ENCODE results near the gene GSG1L. TPM values are rescaled to one million over a fixed set of nuclear protein-coding genes. Genes with fewer than 3 reads are reported as not detected.

GSG1L gene
- total RNA-seq, 1 donor from 2014 or later = not detected

- no peak for DNase-seq (ENCODE audit: low read depth)
- TF ChIP-seq, protein P1, sequence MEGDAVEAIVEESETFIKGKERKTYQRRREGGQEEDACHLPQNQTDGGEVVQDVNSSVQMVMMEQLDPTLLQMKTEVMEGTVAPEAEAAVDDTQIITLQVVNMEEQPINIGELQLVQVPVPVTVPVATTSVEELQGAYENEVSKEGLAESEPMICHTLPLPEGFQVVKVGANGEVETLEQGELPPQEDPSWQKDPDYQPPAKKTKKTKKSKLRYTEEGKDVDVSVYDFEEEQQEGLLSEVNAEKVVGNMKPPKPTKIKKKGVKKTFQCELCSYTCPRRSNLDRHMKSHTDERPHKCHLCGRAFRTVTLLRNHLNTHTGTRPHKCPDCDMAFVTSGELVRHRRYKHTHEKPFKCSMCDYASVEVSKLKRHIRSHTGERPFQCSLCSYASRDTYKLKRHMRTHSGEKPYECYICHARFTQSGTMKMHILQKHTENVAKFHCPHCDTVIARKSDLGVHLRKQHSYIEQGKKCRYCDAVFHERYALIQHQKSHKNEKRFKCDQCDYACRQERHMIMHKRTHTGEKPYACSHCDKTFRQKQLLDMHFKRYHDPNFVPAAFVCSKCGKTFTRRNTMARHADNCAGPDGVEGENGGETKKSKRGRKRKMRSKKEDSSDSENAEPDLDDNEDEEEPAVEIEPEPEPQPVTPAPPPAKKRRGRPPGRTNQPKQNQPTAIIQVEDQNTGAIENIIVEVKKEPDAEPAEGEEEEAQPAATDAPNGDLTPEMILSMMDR (conservative IDR thresholded peaks at IDR 0.05; ENCODE audit: low read depth, low read length) = peak; percentile 51
- H3K4me3 ChIP-seq (ENCODE audit: low read depth, low read length) = no peak overlapping the region
These were observed 196.1 kb downstream of the GSG1L start for GRCh38 chr16:27867122-27868110.

- no peak for DNase-seq (ENCODE audit: low read depth)
- TF ChIP-seq, protein P1 (conservative IDR thresholded peaks at IDR 0.05; ENCODE audit: low read depth, low read length) = no peak
- H3K4me3 ChIP-seq (ENCODE audit: low read depth, low read length) = no peak overlapping the region
These were observed 200.1 kb downstream of the GSG1L start for GRCh38 chr16:27863377-27863776.

GRCh38 chr16:27862953-27863352, 200.6 kb downstream of the GSG1L start:
- TF ChIP-seq, protein P1 (conservative IDR thresholded peaks at IDR 0.05; ENCODE audit: low read depth, low read length) = no peak
- no peak for DNase-seq (ENCODE audit: low read depth)
- no peak overlapping the region for H3K4me3 ChIP-seq (ENCODE audit: low read depth, low read length)

DNA sequence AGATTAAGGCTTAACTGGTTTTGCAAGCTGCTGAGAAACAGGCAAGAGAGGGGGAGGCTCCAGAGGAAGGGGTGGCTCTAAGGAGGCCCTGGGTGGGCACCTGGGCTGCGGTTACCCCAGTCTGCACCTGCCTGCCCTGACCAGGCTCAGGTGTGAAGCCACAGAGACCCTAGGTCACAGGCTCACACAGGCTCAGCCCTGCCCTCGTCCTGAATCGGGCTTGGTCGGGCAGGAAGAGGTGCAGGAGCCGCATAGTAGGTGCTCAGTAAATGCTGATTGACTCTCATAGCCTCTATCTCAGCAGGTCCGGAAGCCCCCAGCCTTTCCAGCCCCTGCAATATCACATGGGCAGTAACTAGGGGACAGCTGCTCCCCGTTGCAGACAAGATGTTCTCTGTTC, 203.4 kb downstream of the GSG1L start:
- TF ChIP-seq, protein P1 (conservative IDR thresholded peaks at IDR 0.05; ENCODE audit: low read depth, low read length) = no peak
- no peak overlapping the region for H3K4me3 ChIP-seq (ENCODE audit: low read depth, low read length)
- DNase-seq (ENCODE audit: low read depth) = no peak

DNA sequence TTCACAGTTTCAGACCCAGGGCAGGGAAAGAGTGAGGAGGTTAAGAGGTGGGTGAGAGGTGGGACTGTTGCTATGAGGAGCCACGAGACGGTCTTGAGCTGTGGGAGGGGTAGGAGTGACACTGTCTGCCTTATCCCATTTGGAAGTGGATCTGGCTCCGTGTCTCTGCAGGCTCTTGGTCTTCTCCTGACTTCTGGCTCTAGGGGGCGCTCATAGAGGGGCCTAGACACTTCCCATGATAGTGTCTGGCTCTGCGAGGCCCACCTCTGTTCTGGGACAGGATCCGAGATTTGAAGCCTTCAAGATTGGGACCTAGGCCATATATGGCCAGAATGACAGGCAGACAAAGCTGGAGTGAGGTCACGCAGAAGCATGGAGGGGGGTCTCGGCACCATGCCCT, 204.5 kb downstream of the GSG1L start:
- TF ChIP-seq, protein P1 (conservative IDR thresholded peaks at IDR 0.05; ENCODE audit: low read depth, low read length) = no peak
- no peak overlapping the region for H3K4me3 ChIP-seq (ENCODE audit: low read depth, low read length)
- no peak for DNase-seq (ENCODE audit: low read depth)

GRCh38 chr16:27853651-27854050, 209.9 kb downstream of the GSG1L start:
- H3K4me3 ChIP-seq (ENCODE audit: low read depth, low read length) = no peak overlapping the region
- no peak for DNase-seq (ENCODE audit: low read depth)
- TF ChIP-seq, protein P1 (conservative IDR thresholded peaks at IDR 0.05; ENCODE audit: low read depth, low read length) = no peak

All from epithelial cell of proximal tubule (primary cell).